ENCODE results near the gene RIPK4.

DNA sequence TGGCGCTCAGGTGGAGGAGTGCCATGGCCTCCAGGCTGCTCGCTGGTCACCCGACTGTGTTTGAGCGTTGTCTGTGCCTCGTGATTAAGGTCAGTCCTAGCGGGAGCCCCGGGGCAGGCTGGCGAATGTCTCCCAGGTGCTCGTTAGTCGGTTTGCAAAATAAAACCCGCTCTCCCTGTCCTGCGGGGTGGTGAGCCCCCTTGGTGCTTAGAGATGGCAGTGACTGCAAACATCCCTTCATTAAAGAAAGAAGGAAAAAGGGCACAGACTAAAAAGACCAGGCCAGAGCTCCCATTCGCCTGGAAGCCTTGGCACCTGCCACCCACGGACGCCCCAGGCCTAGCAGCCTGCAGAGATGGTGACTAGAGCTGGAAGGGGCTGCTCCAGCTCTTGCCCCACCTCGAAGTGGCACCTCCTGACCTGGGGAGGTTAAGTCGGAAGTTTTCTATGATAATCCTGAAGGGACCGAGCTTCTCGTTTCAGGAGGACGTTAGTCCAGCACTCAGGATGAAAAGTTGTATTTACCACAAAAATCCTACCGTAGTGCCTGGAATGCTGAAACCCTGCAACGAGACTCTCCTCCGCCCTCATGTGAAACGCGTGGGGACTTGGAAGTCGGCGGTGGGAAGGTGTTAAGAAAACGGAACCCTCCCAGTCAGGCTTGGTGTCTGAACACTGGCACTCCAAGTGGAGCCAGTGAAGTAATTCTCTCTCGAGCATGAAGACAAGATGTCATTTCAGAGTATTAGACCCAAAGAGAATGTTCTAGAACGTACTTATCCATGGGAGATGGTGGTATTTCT, 24.6 kb downstream of the RIPK4 start:
- TF ChIP-seq, protein P1, sequence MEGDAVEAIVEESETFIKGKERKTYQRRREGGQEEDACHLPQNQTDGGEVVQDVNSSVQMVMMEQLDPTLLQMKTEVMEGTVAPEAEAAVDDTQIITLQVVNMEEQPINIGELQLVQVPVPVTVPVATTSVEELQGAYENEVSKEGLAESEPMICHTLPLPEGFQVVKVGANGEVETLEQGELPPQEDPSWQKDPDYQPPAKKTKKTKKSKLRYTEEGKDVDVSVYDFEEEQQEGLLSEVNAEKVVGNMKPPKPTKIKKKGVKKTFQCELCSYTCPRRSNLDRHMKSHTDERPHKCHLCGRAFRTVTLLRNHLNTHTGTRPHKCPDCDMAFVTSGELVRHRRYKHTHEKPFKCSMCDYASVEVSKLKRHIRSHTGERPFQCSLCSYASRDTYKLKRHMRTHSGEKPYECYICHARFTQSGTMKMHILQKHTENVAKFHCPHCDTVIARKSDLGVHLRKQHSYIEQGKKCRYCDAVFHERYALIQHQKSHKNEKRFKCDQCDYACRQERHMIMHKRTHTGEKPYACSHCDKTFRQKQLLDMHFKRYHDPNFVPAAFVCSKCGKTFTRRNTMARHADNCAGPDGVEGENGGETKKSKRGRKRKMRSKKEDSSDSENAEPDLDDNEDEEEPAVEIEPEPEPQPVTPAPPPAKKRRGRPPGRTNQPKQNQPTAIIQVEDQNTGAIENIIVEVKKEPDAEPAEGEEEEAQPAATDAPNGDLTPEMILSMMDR (IDR thresholded peaks at IDR 0.05), result no peak
- TF ChIP-seq FOXJ3 (CRISPR knock-in tag; IDR thresholded peaks at IDR 0.05; ENCODE audit: borderline replicate concordance), result no peak
- TF ChIP-seq, protein P2, sequence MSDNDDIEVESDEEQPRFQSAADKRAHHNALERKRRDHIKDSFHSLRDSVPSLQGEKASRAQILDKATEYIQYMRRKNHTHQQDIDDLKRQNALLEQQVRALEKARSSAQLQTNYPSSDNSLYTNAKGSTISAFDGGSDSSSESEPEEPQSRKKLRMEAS (CRISPR knock-in tag; IDR thresholded peaks at IDR 0.05), result no peak
